ENCODE data around the gene JRKL. TPM values are rescaled to one million over a fixed set of nuclear protein-coding genes. Genes with fewer than 3 reads are reported as not detected.

The JRKL gene
- total and polyA plus RNA-seq, 2 of the 13 experiments (the other 11 are each of a cell fraction or from before 2014, with no cell fraction given): 3.2 to 4.5 TPM

DNA sequence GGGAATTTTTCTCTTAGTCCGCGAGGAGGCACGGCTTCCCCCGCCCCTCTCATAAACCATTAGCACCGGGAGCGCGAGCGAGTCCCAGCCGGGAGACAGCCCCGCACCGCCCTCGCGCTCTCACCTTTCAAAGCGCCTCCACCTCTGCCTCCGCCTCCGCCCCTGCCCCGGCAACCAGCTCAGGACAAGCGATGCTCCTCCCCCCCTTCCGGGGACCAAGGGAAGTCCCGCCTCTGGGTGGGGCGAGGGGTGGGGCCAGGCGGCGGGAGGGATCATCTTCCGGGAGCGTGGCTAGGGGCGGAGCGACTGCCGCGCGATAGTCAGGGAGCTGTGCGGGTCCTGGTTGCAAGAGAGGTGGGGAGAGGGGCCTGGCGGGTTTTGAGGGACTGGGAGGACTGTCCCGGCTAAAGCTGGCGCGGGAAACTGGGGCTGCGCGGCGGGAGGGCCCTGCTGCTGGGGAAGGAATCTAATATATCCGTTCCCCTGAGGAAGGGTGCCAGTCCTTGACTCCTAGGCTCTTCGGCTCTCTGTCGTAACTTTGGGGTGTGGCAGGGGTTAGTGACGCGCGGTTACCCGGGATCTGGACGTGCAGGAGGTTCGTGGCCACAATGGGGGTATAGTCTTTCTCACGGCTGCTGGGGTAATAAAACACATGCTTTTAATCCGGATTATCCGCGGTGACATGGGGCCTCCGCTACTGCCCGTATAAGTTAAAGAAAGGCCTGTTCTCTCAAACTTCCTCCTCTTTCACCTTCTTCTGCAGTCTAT is at the start of gene JRKL, which contains the start of gene CCDC82 (continued):
- TF ChIP-seq, protein P1, sequence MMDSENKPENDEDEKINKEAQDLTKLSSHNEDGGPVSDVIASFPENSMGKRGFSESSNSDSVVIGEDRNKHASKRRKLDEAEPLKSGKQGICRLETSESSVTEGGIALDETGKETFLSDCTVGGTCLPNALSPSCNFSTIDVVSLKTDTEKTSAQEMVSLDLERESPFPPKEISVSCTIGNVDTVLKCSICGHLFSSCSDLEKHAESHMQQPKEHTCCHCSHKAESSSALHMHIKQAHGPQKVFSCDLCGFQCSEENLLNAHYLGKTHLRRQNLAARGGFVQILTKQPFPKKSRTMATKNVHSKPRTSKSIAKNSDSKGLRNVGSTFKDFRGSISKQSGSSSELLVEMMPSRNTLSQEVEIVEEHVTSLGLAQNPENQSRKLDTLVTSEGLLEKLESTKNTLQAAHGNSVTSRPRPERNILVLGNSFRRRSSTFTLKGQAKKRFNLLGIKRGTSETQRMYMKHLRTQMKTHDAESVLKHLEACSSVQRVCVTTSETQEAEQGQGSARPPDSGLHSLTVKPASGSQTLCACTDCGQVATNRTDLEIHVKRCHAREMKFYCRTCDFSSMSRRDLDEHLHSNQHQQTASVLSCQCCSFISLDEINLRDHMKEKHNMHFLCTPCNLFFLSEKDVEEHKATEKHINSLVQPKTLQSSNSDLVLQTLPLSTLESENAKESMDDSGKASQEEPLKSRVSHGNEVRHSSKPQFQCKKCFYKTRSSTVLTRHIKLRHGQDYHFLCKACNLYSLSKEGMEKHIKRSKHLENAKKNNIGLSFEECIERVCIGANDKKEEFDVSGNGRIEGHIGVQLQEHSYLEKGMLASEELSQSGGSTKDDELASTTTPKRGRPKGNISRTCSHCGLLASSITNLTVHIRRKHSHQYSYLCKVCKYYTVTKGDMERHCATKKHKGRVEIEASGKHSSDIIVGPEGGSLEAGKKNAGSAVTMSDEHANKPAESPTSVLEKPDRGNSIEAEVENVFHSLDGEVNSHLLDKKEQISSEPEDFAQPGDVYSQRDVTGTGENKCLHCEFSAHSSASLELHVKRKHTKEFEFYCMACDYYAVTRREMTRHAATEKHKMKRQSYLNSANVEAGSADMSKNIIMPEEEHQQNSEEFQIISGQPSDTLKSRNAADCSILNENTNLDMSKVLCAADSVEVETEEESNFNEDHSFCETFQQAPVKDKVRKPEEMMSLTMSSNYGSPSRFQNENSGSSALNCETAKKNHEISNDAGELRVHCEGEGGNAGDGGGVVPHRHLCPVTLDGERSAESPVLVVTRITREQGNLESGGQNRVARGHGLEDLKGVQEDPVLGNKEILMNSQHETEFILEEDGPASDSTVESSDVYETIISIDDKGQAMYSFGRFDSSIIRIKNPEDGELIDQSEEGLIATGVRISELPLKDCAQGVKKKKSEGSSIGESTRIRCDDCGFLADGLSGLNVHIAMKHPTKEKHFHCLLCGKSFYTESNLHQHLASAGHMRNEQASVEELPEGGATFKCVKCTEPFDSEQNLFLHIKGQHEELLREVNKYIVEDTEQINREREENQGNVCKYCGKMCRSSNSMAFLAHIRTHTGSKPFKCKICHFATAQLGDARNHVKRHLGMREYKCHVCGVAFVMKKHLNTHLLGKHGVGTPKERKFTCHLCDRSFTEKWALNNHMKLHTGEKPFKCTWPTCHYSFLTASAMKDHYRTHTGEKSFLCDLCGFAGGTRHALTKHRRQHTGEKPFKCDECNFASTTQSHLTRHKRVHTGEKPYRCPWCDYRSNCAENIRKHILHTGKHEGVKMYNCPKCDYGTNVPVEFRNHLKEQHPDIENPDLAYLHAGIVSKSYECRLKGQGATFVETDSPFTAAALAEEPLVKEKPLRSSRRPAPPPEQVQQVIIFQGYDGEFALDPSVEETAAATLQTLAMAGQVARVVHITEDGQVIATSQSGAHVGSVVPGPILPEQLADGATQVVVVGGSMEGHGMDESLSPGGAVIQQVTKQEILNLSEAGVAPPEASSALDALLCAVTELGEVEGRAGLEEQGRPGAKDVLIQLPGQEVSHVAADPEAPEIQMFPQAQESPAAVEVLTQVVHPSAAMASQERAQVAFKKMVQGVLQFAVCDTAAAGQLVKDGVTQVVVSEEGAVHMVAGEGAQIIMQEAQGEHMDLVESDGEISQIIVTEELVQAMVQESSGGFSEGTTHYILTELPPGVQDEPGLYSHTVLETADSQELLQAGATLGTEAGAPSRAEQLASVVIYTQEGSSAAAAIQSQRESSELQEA (CRISPR knock-in tag; IDR thresholded peaks at IDR 0.05; ENCODE audit: not compliant biosample characterization): no peak
- TF ChIP-seq DNMT1 (CRISPR knock-in tag; IDR thresholded peaks at IDR 0.05) (0 out of 2 replicates have a peak, but pooled peaks have one; percentile 37), ZNF839 (CRISPR knock-in tag; IDR thresholded peaks at IDR 0.05; ENCODE audit: borderline replicate concordance) (no peak), GATAD1 (CRISPR knock-in tag; IDR thresholded peaks at IDR 0.05) (peak; percentile 79), KLF11 (CRISPR knock-in tag; IDR thresholded peaks at IDR 0.05) (peak; percentile 91), WIZ (CRISPR knock-in tag; IDR thresholded peaks at IDR 0.05) (peak; percentile 27; the same call in 1 of the 2 replicates), TBP (CRISPR knock-in tag; IDR thresholded peaks at IDR 0.05) (no peak), TBL1XR1 (IDR thresholded peaks at IDR 0.05; ENCODE audit: borderline replicate concordance, low read length, partially characterized antibody) (no peak)
- TF ChIP-seq, protein P2, sequence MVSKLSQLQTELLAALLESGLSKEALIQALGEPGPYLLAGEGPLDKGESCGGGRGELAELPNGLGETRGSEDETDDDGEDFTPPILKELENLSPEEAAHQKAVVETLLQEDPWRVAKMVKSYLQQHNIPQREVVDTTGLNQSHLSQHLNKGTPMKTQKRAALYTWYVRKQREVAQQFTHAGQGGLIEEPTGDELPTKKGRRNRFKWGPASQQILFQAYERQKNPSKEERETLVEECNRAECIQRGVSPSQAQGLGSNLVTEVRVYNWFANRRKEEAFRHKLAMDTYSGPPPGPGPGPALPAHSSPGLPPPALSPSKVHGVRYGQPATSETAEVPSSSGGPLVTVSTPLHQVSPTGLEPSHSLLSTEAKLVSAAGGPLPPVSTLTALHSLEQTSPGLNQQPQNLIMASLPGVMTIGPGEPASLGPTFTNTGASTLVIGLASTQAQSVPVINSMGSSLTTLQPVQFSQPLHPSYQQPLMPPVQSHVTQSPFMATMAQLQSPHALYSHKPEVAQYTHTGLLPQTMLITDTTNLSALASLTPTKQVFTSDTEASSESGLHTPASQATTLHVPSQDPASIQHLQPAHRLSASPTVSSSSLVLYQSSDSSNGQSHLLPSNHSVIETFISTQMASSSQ (IDR thresholded peaks at IDR 0.05; ENCODE audit: low read depth): no peak
- TF ChIP-seq, protein P2 (CRISPR knock-in tag; IDR thresholded peaks at IDR 0.05; ENCODE audit: borderline replicate concordance): peak; percentile 53; the same call in 1 of the 2 replicates
- TF ChIP-seq, protein P3, sequence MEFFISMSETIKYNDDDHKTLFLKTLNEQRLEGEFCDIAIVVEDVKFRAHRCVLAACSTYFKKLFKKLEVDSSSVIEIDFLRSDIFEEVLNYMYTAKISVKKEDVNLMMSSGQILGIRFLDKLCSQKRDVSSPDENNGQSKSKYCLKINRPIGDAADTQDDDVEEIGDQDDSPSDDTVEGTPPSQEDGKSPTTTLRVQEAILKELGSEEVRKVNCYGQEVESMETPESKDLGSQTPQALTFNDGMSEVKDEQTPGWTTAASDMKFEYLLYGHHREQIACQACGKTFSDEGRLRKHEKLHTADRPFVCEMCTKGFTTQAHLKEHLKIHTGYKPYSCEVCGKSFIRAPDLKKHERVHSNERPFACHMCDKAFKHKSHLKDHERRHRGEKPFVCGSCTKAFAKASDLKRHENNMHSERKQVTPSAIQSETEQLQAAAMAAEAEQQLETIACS (CRISPR knock-in tag; IDR thresholded peaks at IDR 0.05): no peak; the same call in 1 of the 2 replicates

All from HepG2 (cell line).